Measurements from ENCODE around the gene GMPS.

GMPS gene

GRCh38 chr3:155912579-155913190 is 42.2 kb downstream of the GMPS start:
- TF ChIP-seq CTCF (IDR thresholded peaks at IDR 0.05), result no peak

GRCh38 chr3:155917781-155918180 is 47.3 kb downstream of the GMPS start:
- TF ChIP-seq CTCF (IDR thresholded peaks at IDR 0.05), result no peak

GRCh38 chr3:155919728-155920127 is 49.3 kb downstream of the GMPS start:
- TF ChIP-seq CTCF (IDR thresholded peaks at IDR 0.05), result no peak

GRCh38 chr3:155921486-155921885 is 51.0 kb downstream of the GMPS start:
- no peak for TF ChIP-seq CTCF (IDR thresholded peaks at IDR 0.05)

GRCh38 chr3:155934230-155934629 is 63.8 kb downstream of the GMPS start:
- TF ChIP-seq CTCF (IDR thresholded peaks at IDR 0.05), result no peak

- TF ChIP-seq CTCF (IDR thresholded peaks at IDR 0.05), result no peak
Measured at GRCh38 chr3:155938409-155938808, 68.0 kb downstream of the GMPS start.

- no peak for TF ChIP-seq CTCF (IDR thresholded peaks at IDR 0.05)
Measured at GRCh38 chr3:155941354-155941753, 70.9 kb downstream of the GMPS start.

- TF ChIP-seq CTCF (IDR thresholded peaks at IDR 0.05), result no peak
Measured at GRCh38 chr3:155944081-155944480, 73.6 kb downstream of the GMPS start.

Measured in LNCAP (cell line).